Endodermal cell (in vitro differentiated cells): ENCODE measurements around the gene GNB3. TPM values are rescaled to one million over a fixed set of nuclear protein-coding genes. Genes with fewer than 3 reads are reported as not detected.

ENCODE experiments used
- DNase-seq: peaks from one replicate; pipeline ENCODE4 v3.0.0-alpha.2; 2017
- H3K27ac ChIP-seq: 2 replicates; pipeline ENCODE4 v1.5.1; 2013; ENCODE audit warnings: mild to moderate bottlenecking, low read depth, low read length, moderate library complexity
- H3K27me3 ChIP-seq: 2 replicates; pipeline ENCODE4 v1.6.1; 2013; ENCODE audit warnings: mild to moderate bottlenecking, low read length, moderate library complexity; ENCODE audit not compliant: insufficient read depth, control insufficient read depth, poor library complexity, severe bottlenecking
- H3K36me3 ChIP-seq: 2 replicates; pipeline ENCODE4 v1.7.0; 2013; ENCODE audit warnings: mild to moderate bottlenecking, low read length, moderate library complexity; ENCODE audit not compliant: control insufficient read depth, insufficient read depth
- H3K4me1 ChIP-seq: one replicate; pipeline ENCODE4 v1.7.0; 2013; ENCODE audit warnings: low read length; ENCODE audit not compliant: control insufficient read depth, insufficient read depth
- H3K4me3 ChIP-seq: 2 replicates; pipeline ENCODE4 v1.5.1; 2013; ENCODE audit warnings: mild to moderate bottlenecking, low read length, moderate library complexity
- H3K9ac ChIP-seq: 2 replicates; pipeline ENCODE4 v1.6.1; 2013; ENCODE audit warnings: mild to moderate bottlenecking, low read length, moderate library complexity; ENCODE audit not compliant: poor library complexity, severe bottlenecking; ENCODE audit errors: extremely low read depth
- H3K9me3 ChIP-seq: 2 replicates; pipeline ENCODE4 v1.6.1; 2013; ENCODE audit warnings: mild to moderate bottlenecking, low read length, moderate library complexity; ENCODE audit not compliant: control insufficient read depth
- H3K27ac Mint-ChIP-seq: 2 replicates; pipeline ENCODE4 v1.8.0; 2020; ENCODE audit warnings: mixed read lengths
- H3K27me3 Mint-ChIP-seq: 2 replicates; pipeline ENCODE4 v1.8.0; 2021; ENCODE audit warnings: mild to moderate bottlenecking, mixed read lengths; ENCODE audit not compliant: insufficient read depth
- H3K36me3 Mint-ChIP-seq: 2 replicates; pipeline ENCODE4 v1.8.0; 2020; ENCODE audit warnings: low read depth, mixed read lengths
- H3K4me1 Mint-ChIP-seq: 2 replicates; pipeline ENCODE4 v1.8.0; 2020; ENCODE audit warnings: mixed read lengths
- H3K4me3 Mint-ChIP-seq: 2 replicates; pipeline ENCODE4 v1.8.0; 2020; ENCODE audit warnings: mild to moderate bottlenecking, moderate library complexity, mixed read lengths
- H3K9me3 Mint-ChIP-seq: 2 replicates; pipeline ENCODE4 v1.8.0; 2020; ENCODE audit warnings: mild to moderate bottlenecking, mixed read lengths
- WGBS, 2 experiments: methylation state at CpG; one replicate each; pipeline versions ENCODE4 v1.1.5 to v1.1.7; 2013; ENCODE audit warnings: missing lambda C conversion rate in 2 of 2, mixed read lengths in 1 of 2; ENCODE audit not compliant: insufficient coverage in 1 of 2, insufficient read length in 1 of 2; 5-methylcytosine and 5-hydroxymethylcytosine counted together
- total RNA-seq, 2 donors: library from RNA; stranded (reverse); fragmentation: NEBNext Ultra II Directional in 1 of 2; extraction: Animal tissue kit (Norgen Biotek cat#: 25700) in 1 of 2; gene quantifications; 2 replicates in 1 of 2; 3 replicates in 1 of 2; pipeline ENCODE4 v1.2.1, GENCODE V29; 2021
- TF ChIP-seq, protein P1 (sequence below): fragments of 200-600 bp; sonication (generic); conservative IDR thresholded peaks from 2 replicates; pipeline ENCODE4 v1.5.0; 2021; ENCODE audit warnings: antibody characterized with exemption, mild to moderate bottlenecking

Gene GNB3
- total RNA-seq, 2 donors from 2014 or later, result 10.0 to 17.1 TPM

GRCh38 chr12:6850796-6851152 is 10.0 kb downstream of the GNB3 start:
- Histone ChIP-seq H3K27me3 (no peaks in the 10 kb centered on the region), H3K9ac (peak overlapping the region; percentile 56), H3K9me3 (no peaks in the 10 kb centered on the region), H3K4me1 (peaks cover 2% of the 10 kb centered on the region), H3K4me3 (peak overlapping the region; percentile 92), H3K36me3 (peaks cover 48% of the 10 kb centered on the region), H3K27ac (no peak overlapping the region)
- no peaks in the 10 kb centered on the region for H3K27me3 Mint-ChIP-seq
- 10 to 26% methylated on average over 9 to 16 of the region's 16 CpGs for WGBS, 2 experiments
- DNase-seq, result no peak
- peak overlapping the region; percentile 88 for H3K4me3 Mint-ChIP-seq
- TF ChIP-seq, protein P1, sequence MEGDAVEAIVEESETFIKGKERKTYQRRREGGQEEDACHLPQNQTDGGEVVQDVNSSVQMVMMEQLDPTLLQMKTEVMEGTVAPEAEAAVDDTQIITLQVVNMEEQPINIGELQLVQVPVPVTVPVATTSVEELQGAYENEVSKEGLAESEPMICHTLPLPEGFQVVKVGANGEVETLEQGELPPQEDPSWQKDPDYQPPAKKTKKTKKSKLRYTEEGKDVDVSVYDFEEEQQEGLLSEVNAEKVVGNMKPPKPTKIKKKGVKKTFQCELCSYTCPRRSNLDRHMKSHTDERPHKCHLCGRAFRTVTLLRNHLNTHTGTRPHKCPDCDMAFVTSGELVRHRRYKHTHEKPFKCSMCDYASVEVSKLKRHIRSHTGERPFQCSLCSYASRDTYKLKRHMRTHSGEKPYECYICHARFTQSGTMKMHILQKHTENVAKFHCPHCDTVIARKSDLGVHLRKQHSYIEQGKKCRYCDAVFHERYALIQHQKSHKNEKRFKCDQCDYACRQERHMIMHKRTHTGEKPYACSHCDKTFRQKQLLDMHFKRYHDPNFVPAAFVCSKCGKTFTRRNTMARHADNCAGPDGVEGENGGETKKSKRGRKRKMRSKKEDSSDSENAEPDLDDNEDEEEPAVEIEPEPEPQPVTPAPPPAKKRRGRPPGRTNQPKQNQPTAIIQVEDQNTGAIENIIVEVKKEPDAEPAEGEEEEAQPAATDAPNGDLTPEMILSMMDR, result no peak
- H3K9me3 Mint-ChIP-seq, result no peaks in the 10 kb centered on the region
- H3K4me1 Mint-ChIP-seq, result peaks cover 25% of the 10 kb centered on the region
- H3K36me3 Mint-ChIP-seq, result peaks cover 44% of the 10 kb centered on the region
- H3K27ac Mint-ChIP-seq, result peak overlapping the region; percentile 99

DNA sequence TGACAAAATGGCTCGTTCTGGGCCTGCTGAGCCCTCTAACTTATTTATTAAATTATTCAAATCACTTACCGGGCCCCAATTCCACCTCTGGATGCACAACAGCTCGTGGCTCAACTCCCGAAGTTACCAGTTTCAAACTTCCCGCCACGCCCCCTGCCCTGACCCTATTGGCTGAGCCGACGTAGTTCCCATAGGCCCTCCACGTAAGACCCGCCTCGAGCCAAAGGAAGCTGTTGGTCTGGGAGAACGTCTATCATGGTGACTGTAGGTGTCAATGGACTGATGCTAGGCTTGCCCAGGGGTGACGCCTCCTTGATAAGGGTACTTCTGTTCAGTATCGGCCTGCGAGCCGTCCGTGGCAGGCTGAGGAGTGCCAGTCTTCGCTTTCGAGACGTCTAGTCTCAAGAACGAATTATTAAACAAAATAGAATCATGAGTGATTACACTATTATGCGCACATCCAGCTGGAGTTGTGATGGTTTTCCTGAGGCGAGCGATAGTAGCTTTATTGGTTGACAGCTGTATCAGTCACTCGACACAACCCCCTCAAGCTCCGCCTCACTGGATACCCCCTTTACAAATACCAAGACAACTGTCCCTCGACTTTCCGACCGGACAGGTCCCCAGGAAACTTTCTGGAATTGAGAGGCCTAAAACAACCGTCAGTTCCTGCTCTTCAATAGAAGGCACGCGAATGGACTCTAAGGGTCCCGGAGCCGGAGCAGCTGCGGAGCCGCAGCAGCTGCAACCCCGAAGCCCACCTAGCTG is 10.6 kb downstream of the GNB3 start, which contains the start of gene CDCA3:
TSS of gene CDCA3 (minus strand) at position 134 of the 768 bp plus-strand sequence. CDS start 334 bp downstream, outside the sequence.
- Mint-ChIP-seq H3K27ac (peak within 1 kb of the TSS; percentile 99), H3K36me3 (peaks cover 45% of the 10 kb centered on the region), H3K9me3 (no peaks in the 10 kb centered on the region), H3K4me1 (peaks cover 25% of the 10 kb centered on the region), H3K27me3 (no peaks in the 10 kb centered on the region), H3K4me3 (peak within 1 kb of the TSS; percentile 88)
- H3K27me3 ChIP-seq, result no peaks in the 10 kb centered on the region
- peaks cover 48% of the 10 kb centered on the region for H3K36me3 ChIP-seq
- peak within 1 kb of the TSS; percentile 92 for H3K4me3 ChIP-seq
- DNase-seq, result peak; percentile 100
- peak within 1 kb of the TSS; percentile 56 for H3K9ac ChIP-seq
- H3K27ac ChIP-seq, result peak within 1 kb of the TSS; percentile 85
- WGBS, 2 experiments, result 0 to 1% methylated on average over 23 to 37 of the region's 37 CpGs
- TF ChIP-seq, protein P1, result no peak
- no peaks in the 10 kb centered on the region for H3K9me3 ChIP-seq
- peaks cover 2% of the 10 kb centered on the region for H3K4me1 ChIP-seq

GRCh38 chr12:6851921-6852650 is 11.4 kb downstream of the GNB3 start, which contains the start of gene USP5:
USP5 (plus strand) TSS chr12:6852150; CDS start chr12:6852180, 30 bp downstream.
- H3K9me3 Mint-ChIP-seq, result no peaks in the 10 kb centered on the region
- TF ChIP-seq, protein P1, result no peak
- Histone ChIP-seq H3K27me3 (no peaks in the 10 kb centered on the region), H3K9me3 (no peaks in the 10 kb centered on the region), H3K27ac (peak within 1 kb of the TSS; percentile 85), H3K4me3 (peak within 1 kb of the TSS; percentile 92), H3K4me1 (peaks cover 2% of the 10 kb centered on the region), H3K9ac (peak within 1 kb of the TSS; percentile 56), H3K36me3 (peaks cover 48% of the 10 kb centered on the region)
- peaks cover 46% of the 10 kb centered on the region for H3K36me3 Mint-ChIP-seq
- no peaks in the 10 kb centered on the region for H3K27me3 Mint-ChIP-seq
- 0% methylated on average over 54 to 65 of the region's 65 CpGs for WGBS, 2 experiments
- H3K27ac Mint-ChIP-seq, result peak within 1 kb of the TSS; percentile 99
- DNase-seq, result peak; percentile 100
- H3K4me3 Mint-ChIP-seq, result peak within 1 kb of the TSS; percentile 88
- H3K4me1 Mint-ChIP-seq, result peaks cover 25% of the 10 kb centered on the region
